CD4-positive, alpha-beta T cell (primary cell): Measurements from ENCODE around the gene DUOX1. TPM values are rescaled to one million over a fixed set of nuclear protein-coding genes. Genes with fewer than 3 reads are reported as not detected.

Experiments used
- ATAC-seq: fragments of 200-7000 bp; cut with Tn5 transposase; one replicate; pipeline ENCODE4 v1.10.0; 2022; ENCODE audit warnings: mild to moderate bottlenecking; ENCODE audit not compliant: poor library complexity
- CTCF ChIA-PET: fragments of 350-600 bp; sonication (Branson Sonifier 250); formaldehyde crosslinking; loops from one replicate; lab custom pipeline; 2021; ENCODE audit warnings: antibody characterized with exemption, inconsistent platforms; lab: Charles Lee
- POLR2A ChIA-PET: fragments of 350-600 bp; sonication (Branson Sonifier 250); formaldehyde crosslinking; loops from one replicate; lab custom pipeline; 2021; ENCODE audit warnings: antibody characterized with exemption, inconsistent platforms; lab: Charles Lee
- DNase-seq, 14 experiments: peaks; one replicate each; pipeline ENCODE4 v3.0.0-alpha.2; 2013 to 2020; ENCODE audit warnings: mixed read lengths in 2 of 14
- H3K27ac ChIP-seq, 2 donors: one replicate each; pipeline versions ENCODE4 v1.5.1 to v1.7.0; 2013; ENCODE audit warnings: low read length in 2 of 2, low read depth in 1 of 2, mild to moderate bottlenecking in 1 of 2
- H3K27me3 ChIP-seq, 2 experiments: 1 replicate in 1 of 2; 2 replicates in 1 of 2; pipeline versions ENCODE4 v1.6.1 to v1.7.0; 2013; ENCODE audit warnings: low read length in 2 of 2, control low read depth in 1 of 2, mild to moderate bottlenecking in 1 of 2, moderate library complexity in 1 of 2; ENCODE audit not compliant: insufficient read depth in 2 of 2, control insufficient read depth in 1 of 2
- H3K36me3 ChIP-seq: one replicate; pipeline ENCODE4 v1.6.1; 2013; ENCODE audit warnings: low read length, control low read depth; ENCODE audit not compliant: insufficient read depth
- H3K4me1 ChIP-seq: one replicate; pipeline ENCODE4 v1.6.1; 2013; ENCODE audit warnings: low read length, control low read depth; ENCODE audit not compliant: insufficient read depth
- H3K4me3 ChIP-seq: one replicate; pipeline ENCODE4 v1.5.1; 2013; ENCODE audit warnings: mild to moderate bottlenecking, low read length, moderate library complexity
- H3K9me3 ChIP-seq, 2 experiments: 1 replicate in 1 of 2; 2 replicates in 1 of 2; pipeline versions ENCODE4 v1.6.1 to v1.7.0; 2013; ENCODE audit warnings: low read length in 2 of 2, mild to moderate bottlenecking in 2 of 2, control low read depth in 1 of 2, moderate library complexity in 1 of 2; ENCODE audit not compliant: control insufficient read depth in 1 of 2, insufficient read depth in 1 of 2
- H3K27ac Mint-ChIP-seq: one replicate; pipeline ENCODE4 v1.8.0; 2020; ENCODE audit warnings: mixed read lengths
- H3K27me3 Mint-ChIP-seq: one replicate; pipeline ENCODE4 v1.8.0; 2021; ENCODE audit warnings: mixed read lengths
- H3K36me3 Mint-ChIP-seq: one replicate; pipeline ENCODE4 v1.8.0; 2021; ENCODE audit warnings: low read depth, mixed read lengths
- H3K4me1 Mint-ChIP-seq: one replicate; pipeline ENCODE4 v1.8.0; 2021; ENCODE audit warnings: low read depth, mixed read lengths
- H3K4me3 Mint-ChIP-seq: one replicate; pipeline ENCODE4 v1.8.0; 2020; ENCODE audit warnings: mild to moderate bottlenecking, mixed read lengths
- H3K9me3 Mint-ChIP-seq: one replicate; pipeline ENCODE4 v1.8.0; 2020; ENCODE audit warnings: mixed read lengths
- intact Hi-C, 2 experiments: fragments of 100-400 bp; cut with DNase I in 1 of 2; cut with micrococcal nuclease in 1 of 2; formaldehyde crosslinking; loops; one replicate each; pipeline versions ENCODE4 v1.15.1 to v1.9.0; 2023 to 2025; cut with DNase I, micrococcal nuclease
- total RNA-seq, 174 experiments: library from RNA in 2 of 174; stranded (reverse) in 2 of 174; gene quantifications; one replicate each; pipeline ENCODE4 v1.2.3 and lab custom pipeline; 2021 to 2026
- TF ChIP-seq, protein P1 (sequence below): fragments of 200-600 bp; IDR thresholded peaks from one replicate; pipeline ENCODE4 v1.8.0; 2022; ENCODE audit warnings: antibody characterized with exemption, mild to moderate bottlenecking

DUOX1 gene
- total RNA-seq, 2 experiments from 2014 or later: 0.17 to 0.25 TPM

DNA sequence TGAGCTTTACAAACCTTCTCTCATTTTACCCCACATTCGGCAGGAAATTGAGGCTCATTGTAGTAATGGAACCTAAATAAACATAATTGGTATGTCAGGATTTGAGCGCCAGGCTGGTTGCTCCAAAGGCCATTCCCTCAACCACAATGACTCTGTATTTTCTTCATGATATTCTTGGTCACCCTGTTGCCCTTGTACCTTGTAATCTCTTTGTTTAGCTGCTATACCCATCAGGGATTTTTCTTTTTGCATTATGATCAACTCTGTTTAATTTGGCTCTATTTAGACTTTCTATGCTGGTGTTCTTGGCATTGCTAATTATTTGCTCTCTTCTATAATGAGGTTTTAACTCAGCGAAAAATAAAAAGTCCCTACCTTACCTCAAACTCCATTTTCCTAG is 45.6 kb upstream of the DUOX1 start:
- Histone ChIP-seq H3K4me1 (no peaks in the 10 kb centered on the region), H3K27ac (no peak overlapping the region), H3K27me3 (peaks cover 0 to 13% of the 10 kb centered on the region in 2 experiments), H3K36me3 (no peaks in the 10 kb centered on the region), H3K4me3 (no peak overlapping the region), H3K9me3 (no peaks in the 10 kb centered on the region)
- H3K27me3 Mint-ChIP-seq: peaks cover 43% of the 10 kb centered on the region
- ATAC-seq (no peak), DNase-seq (no peak)
- ChIA-PET POLR2A (no interaction called here), CTCF (no interaction called here)
- TF ChIP-seq, protein P1, sequence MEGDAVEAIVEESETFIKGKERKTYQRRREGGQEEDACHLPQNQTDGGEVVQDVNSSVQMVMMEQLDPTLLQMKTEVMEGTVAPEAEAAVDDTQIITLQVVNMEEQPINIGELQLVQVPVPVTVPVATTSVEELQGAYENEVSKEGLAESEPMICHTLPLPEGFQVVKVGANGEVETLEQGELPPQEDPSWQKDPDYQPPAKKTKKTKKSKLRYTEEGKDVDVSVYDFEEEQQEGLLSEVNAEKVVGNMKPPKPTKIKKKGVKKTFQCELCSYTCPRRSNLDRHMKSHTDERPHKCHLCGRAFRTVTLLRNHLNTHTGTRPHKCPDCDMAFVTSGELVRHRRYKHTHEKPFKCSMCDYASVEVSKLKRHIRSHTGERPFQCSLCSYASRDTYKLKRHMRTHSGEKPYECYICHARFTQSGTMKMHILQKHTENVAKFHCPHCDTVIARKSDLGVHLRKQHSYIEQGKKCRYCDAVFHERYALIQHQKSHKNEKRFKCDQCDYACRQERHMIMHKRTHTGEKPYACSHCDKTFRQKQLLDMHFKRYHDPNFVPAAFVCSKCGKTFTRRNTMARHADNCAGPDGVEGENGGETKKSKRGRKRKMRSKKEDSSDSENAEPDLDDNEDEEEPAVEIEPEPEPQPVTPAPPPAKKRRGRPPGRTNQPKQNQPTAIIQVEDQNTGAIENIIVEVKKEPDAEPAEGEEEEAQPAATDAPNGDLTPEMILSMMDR: no peak
- no peaks in the 10 kb centered on the region for H3K36me3 Mint-ChIP-seq
- H3K4me3 Mint-ChIP-seq: no peak overlapping the region
- no peak overlapping the region for H3K27ac Mint-ChIP-seq
- intact Hi-C loops: no loop called here
- no peaks in the 10 kb centered on the region for H3K9me3 Mint-ChIP-seq
- H3K4me1 Mint-ChIP-seq: no peaks in the 10 kb centered on the region

DNA sequence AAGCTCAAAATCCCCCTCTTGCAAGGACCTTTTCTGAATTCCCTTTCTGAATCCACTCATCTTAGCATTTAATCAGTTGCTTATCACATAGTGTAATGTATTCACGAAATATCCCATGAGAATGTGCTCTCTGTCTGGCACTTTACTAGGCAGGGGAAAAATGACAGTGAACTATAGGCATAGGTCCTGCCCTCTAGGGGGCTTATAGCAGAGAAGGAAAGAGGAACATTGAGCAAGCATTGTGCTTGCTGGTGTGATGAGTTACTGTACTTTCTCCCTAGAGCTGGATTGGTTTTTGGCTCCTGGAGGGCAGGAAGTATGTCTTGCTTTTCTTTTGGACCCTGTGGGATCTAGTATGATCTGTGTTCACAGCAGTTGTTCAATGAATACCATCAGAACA is 42.3 kb upstream of the DUOX1 start:
- intact Hi-C loops: no loop called here
- Histone ChIP-seq H3K27ac (no peak overlapping the region), H3K4me1 (no peaks in the 10 kb centered on the region), H3K9me3 (no peaks in the 10 kb centered on the region), H3K4me3 (no peak overlapping the region), H3K27me3 (peaks cover 0 to 22% of the 10 kb centered on the region in 2 experiments), H3K36me3 (no peaks in the 10 kb centered on the region)
- Mint-ChIP-seq H3K27ac (no peak overlapping the region), H3K4me3 (no peak overlapping the region), H3K4me1 (no peaks in the 10 kb centered on the region), H3K27me3 (peaks cover 57% of the 10 kb centered on the region), H3K9me3 (no peaks in the 10 kb centered on the region), H3K36me3 (no peaks in the 10 kb centered on the region)
- TF ChIP-seq, protein P1: no peak
- POLR2A ChIA-PET: no interaction called here
- ATAC-seq (no peak), DNase-seq (no peak)
- CTCF ChIA-PET: no interaction called here

DNA sequence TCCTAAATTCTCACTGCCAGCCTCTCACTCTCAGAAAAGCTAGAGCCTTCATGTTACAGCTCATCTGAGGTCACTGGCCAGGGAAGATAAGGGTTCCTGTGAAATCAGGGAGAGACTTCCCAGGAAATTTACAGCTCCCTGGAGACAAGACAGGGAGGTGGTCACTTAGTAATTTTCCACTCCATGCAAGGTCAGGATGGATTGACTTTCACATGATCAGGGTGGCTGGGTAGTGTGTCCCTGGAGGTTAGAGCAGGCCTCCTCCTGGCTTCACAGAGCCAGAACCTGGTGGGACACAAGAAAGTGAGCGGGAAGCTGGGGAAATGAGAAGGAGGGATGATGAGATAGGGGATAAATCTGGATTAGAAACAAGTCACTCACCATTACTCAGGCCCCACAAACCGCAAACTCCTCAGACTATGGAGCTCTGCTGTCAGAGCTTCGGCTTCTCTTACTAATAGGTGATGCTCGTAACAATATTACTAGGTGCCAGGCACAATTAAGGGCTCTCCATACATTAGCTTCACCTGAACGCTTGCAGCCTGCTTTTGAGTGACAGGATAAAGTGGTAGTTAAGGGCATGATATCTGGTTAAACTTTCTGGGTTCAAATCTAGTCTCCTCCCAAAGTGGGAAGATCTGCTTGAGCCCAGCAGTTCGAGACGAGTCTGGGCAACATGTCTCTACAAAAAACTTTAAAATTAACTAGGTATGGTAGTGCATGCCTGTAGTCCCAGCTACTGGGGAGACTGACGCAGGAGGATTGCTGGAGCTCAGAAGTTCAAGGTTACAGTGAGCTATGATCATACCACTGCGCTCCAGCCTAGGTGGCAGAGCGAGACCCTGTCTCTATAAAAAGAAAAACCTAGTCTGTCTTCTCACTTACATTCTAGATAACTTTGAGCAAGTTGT is 40.7 kb upstream of the DUOX1 start:
- TF ChIP-seq, protein P1: no peak
- H3K4me3 Mint-ChIP-seq: no peak overlapping the region
- H3K9me3 Mint-ChIP-seq: no peaks in the 10 kb centered on the region
- Histone ChIP-seq H3K4me3 (no peak overlapping the region), H3K36me3 (no peaks in the 10 kb centered on the region), H3K27me3 (peaks cover 0 to 22% of the 10 kb centered on the region in 2 experiments), H3K27ac (no peak overlapping the region), H3K9me3 (no peaks in the 10 kb centered on the region), H3K4me1 (no peaks in the 10 kb centered on the region)
- intact Hi-C loops: no loop called here
- no peak overlapping the region for H3K27ac Mint-ChIP-seq
- POLR2A ChIA-PET: no interaction called here
- H3K36me3 Mint-ChIP-seq: no peaks in the 10 kb centered on the region
- H3K4me1 Mint-ChIP-seq: no peaks in the 10 kb centered on the region
- peaks cover 50% of the 10 kb centered on the region for H3K27me3 Mint-ChIP-seq
- ATAC-seq (no peak), DNase-seq (no peak)
- CTCF ChIA-PET: no interaction called here
